Measurements from ENCODE around the gene TESMIN. TPM values are rescaled to one million over a fixed set of nuclear protein-coding genes. Genes with fewer than 3 reads are reported as not detected.
A peak's percentile ranks its signal among the peaks of the same experiment; 100 is the strongest.

The TESMIN gene
- total RNA-seq, 2 donors from 2014 or later: 0.47 to 0.78 TPM

DNA sequence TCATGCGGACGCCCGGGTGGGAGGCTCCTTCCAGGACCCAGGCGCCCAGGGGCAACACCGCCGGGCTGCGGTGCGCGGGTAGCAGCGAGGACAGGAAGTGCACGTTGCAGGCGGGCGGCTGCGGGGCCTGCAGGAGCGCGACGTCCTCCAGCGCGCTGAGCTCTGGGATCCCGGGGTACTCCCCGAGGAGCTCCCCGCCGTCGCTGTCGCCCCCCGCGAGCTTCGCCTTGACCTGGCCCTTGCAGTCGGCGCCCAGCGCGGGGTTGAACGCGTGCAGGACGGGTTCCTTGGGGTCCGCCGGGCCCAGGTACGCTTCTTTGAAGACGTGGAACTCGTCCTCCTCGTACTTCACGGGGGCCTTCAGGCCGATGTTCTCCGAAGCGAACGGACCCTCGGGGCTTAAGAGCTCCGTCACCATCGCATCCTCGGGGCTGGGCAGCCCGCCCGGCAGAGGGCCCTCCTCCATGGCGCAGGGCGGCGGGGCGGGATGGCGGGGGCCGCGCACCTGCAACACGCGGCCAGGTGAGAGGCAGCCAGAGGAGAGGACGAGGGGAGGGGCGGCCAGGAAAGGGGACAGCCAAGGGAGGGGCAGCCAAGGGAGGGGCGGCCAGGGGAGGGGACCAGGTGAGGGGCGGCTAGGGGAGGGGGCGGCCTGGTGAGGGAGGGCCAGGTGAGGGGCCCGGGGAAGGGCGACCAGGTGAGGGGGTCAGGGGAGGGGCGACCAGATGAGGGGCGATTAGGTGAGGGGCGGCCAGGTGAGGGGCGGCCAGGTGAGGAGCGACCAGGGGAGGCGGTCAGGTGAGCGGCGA lies 921 bp downstream of the TESMIN start:
- TF ChIP-seq CTCF (IDR thresholded peaks at IDR 0.05): no peak
- H3K4me3 ChIP-seq: peak overlapping the region in 1 of 2 donors; percentile 53
- H3K27ac ChIP-seq: no peak overlapping the region

DNA sequence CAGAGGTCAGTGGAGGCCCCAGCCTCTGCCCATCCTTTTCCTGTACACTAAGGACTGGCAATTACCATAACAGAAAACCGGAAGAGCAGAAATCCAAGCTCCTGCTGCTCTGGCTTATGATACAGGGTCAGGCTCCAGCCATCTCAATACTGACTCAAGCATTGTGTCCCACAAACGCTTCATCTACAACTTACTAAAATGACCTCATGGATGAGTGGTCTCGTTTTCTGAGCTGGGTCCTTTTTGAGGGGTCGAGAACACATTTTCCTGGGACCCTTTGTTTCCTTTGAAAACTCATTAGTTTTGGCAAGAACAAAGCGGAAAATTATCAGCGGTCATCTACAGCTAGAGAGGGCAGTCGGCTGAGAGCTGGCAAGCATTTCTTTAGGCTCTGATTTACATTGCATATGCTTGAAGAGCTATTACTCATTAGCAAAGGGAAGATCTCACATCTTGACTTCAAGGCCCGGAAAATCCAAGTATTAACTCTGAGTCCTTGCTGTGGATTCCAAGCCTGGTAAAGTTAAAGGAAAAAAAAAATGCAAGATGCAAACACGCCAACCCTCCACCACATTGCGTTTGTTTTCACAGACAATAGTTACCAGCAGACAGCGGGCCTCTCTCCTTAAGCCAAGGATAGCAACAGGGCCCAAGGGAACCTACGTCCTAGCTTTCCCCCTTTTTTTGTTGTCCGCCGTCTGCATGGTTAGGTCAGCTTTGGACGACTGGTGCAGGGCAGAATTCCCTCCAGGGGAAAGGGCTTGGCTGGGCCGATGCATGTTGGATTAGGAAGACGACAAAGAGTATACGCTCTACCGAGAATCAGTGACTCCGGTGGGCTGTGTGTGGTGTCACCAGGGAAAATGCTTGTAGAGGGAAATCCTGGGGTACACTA lies 1.8 kb downstream of the TESMIN start:
- no peak for TF ChIP-seq CTCF (IDR thresholded peaks at IDR 0.05)
- no peak for DNase-seq (ENCODE audit: low spot score)
- Histone ChIP-seq H3K27me3 (no peaks in the 10 kb centered on the region), H3K27ac (no peak overlapping the region), H3K4me1 (peaks cover 0 to 26% of the 10 kb centered on the region in 2 donors), H3K4me3 (no peak overlapping the region), H3K36me3 (peaks cover 6% of the 10 kb centered on the region), H3K9me3 (no peaks in the 10 kb centered on the region)

More for the DNA sequence above, 921 bp downstream of the TESMIN start:
- Histone ChIP-seq H3K27me3 (no peaks in the 10 kb centered on the region), H3K36me3 (peaks cover 6% of the 10 kb centered on the region), H3K9me3 (no peaks in the 10 kb centered on the region), H3K4me1 (peaks cover 0 to 26% of the 10 kb centered on the region in 2 donors)
- no peak for DNase-seq (ENCODE audit: low spot score)

- Histone ChIP-seq H3K4me1 (peaks cover 0 to 26% of the 10 kb centered on the region in 2 donors), H3K36me3 (no peaks in the 10 kb centered on the region), H3K4me3 (no peak overlapping the region), H3K27ac (no peak overlapping the region), H3K27me3 (no peaks in the 10 kb centered on the region), H3K9me3 (no peaks in the 10 kb centered on the region)
- no peak for TF ChIP-seq CTCF (IDR thresholded peaks at IDR 0.05)
- DNase-seq (ENCODE audit: low spot score): no peak
Measured at GRCh38 chr11:68748061-68748460, 3.3 kb downstream of the TESMIN start.

- DNase-seq (ENCODE audit: low spot score): no peak
- Histone ChIP-seq H3K4me1 (no peaks in the 10 kb centered on the region), H3K27me3 (no peaks in the 10 kb centered on the region), H3K4me3 (no peak overlapping the region), H3K9me3 (no peaks in the 10 kb centered on the region), H3K36me3 (no peaks in the 10 kb centered on the region), H3K27ac (no peak overlapping the region)
- TF ChIP-seq CTCF (IDR thresholded peaks at IDR 0.05): no peak
Measured at GRCh38 chr11:68743539-68743938, 7.8 kb downstream of the TESMIN start.

GRCh38 chr11:68741463-68741862 lies 9.9 kb downstream of the TESMIN start:
- no peak for DNase-seq (ENCODE audit: low spot score)
- H3K4me3 ChIP-seq: no peak overlapping the region
- no peaks in the 10 kb centered on the region for H3K9me3 ChIP-seq
- H3K27me3 ChIP-seq: no peaks in the 10 kb centered on the region
- H3K4me1 ChIP-seq: no peaks in the 10 kb centered on the region
- H3K36me3 ChIP-seq: no peaks in the 10 kb centered on the region
- no peak overlapping the region for H3K27ac ChIP-seq
- no peak for TF ChIP-seq CTCF (IDR thresholded peaks at IDR 0.05)
